SK-N-SH treated with all-trans-retinoic acid at 6 μM for 48 hours (cell line): ENCODE results near the gene ZNF254.

ENCODE experiments used
- ATAC-seq: fragments of 200-7000 bp; cut with Tn5 transposase; 3 replicates; pipeline ENCODE4 v1.9.1; 2020; ENCODE audit warnings: mild to moderate bottlenecking, moderate library complexity
- ARNTL ChIP-seq: fragments of 450-650 bp; formaldehyde crosslinking; IDR thresholded peaks from 2 replicates; pipeline ENCODE4 v1.5.0; 2020; ENCODE audit warnings: low read depth, mild to moderate bottlenecking, moderate library complexity, borderline replicate concordance
- BACH2 ChIP-seq: fragments of 250-450 bp; sonication (Bioruptor Pico); IDR thresholded peaks from 2 replicates; pipeline ENCODE4 v1.9.0; 2021; ENCODE audit warnings: mild to moderate bottlenecking, borderline replicate concordance
- CREB5 ChIP-seq: fragments of 250-450 bp; sonication (Bioruptor Pico); IDR thresholded peaks from 2 replicates; pipeline ENCODE4 v1.5.1; 2020; ENCODE audit warnings: low read depth, mild to moderate bottlenecking, moderate library complexity
- CSDC2 ChIP-seq: fragments of 250-450 bp; sonication (Bioruptor Pico); IDR thresholded peaks from 2 replicates; pipeline ENCODE4 v1.5.0; 2020; ENCODE audit warnings: mild to moderate bottlenecking, moderate library complexity
- ESRRG ChIP-seq: fragments of 250-450 bp; sonication (Bioruptor Pico); IDR thresholded peaks from 2 replicates; pipeline ENCODE4 v1.6.1; 2021; ENCODE audit warnings: mild to moderate bottlenecking
- GLIS3 ChIP-seq: fragments of 250-450 bp; sonication (Bioruptor Pico); IDR thresholded peaks from 2 replicates; pipeline ENCODE4 v1.5.0; 2020; ENCODE audit warnings: mild to moderate bottlenecking, moderate library complexity
- OSR1 ChIP-seq: fragments of 250-450 bp; sonication (Bioruptor Pico); IDR thresholded peaks from 2 replicates; pipeline ENCODE4 v1.8.0; 2022; ENCODE audit warnings: moderate library complexity, mild to moderate bottlenecking, inconsistent platforms
- PATZ1 ChIP-seq: fragments of 250-450 bp; sonication (Bioruptor Pico); IDR thresholded peaks from 2 replicates; pipeline ENCODE4 v1.8.0; 2020; ENCODE audit warnings: mild to moderate bottlenecking, moderate library complexity, borderline replicate concordance
- PPARA ChIP-seq: fragments of 250-450 bp; sonication (Bioruptor Pico); IDR thresholded peaks from 2 replicates; pipeline ENCODE4 v1.5.0; 2020; ENCODE audit warnings: mild to moderate bottlenecking, borderline replicate concordance
- RARB ChIP-seq: fragments of 250-450 bp; sonication (Bioruptor Pico); IDR thresholded peaks from 2 replicates; pipeline ENCODE4 v1.8.0; 2021; ENCODE audit warnings: mild to moderate bottlenecking, moderate library complexity
- SNAI2 ChIP-seq: fragments of 250-450 bp; sonication (Bioruptor Pico); IDR thresholded peaks from 2 replicates; pipeline ENCODE4 v1.5.0; 2020; ENCODE audit warnings: mild to moderate bottlenecking, moderate library complexity
- TOX ChIP-seq: fragments of 250-450 bp; sonication (Bioruptor Pico); IDR thresholded peaks from 2 replicates; pipeline ENCODE4 v1.8.0; 2021; ENCODE audit warnings: mild to moderate bottlenecking, moderate library complexity, borderline replicate concordance
- ZC3H10 ChIP-seq: fragments of 250-450 bp; sonication (Bioruptor Pico); IDR thresholded peaks from 2 replicates; pipeline ENCODE4 v1.5.1; 2021; ENCODE audit warnings: mild to moderate bottlenecking, moderate library complexity
- ZFP3 ChIP-seq: fragments of 250-450 bp; sonication (Bioruptor Pico); IDR thresholded peaks from 2 replicates; pipeline ENCODE4 v1.5.0; 2020; ENCODE audit warnings: mild to moderate bottlenecking, moderate library complexity
- ZNF565 ChIP-seq: fragments of 450-650 bp; formaldehyde crosslinking; conservative IDR thresholded peaks from 2 replicates; pipeline ENCODE4 v1.5.0; 2020; ENCODE audit warnings: low read depth, mild to moderate bottlenecking, moderate library complexity
- ZNF70 ChIP-seq: fragments of 450-650 bp; formaldehyde crosslinking; IDR thresholded peaks from 2 replicates; pipeline ENCODE4 v1.5.0; 2020; ENCODE audit warnings: mild to moderate bottlenecking, moderate library complexity
- ZNF8 ChIP-seq: fragments of 450-650 bp; formaldehyde crosslinking; IDR thresholded peaks from 2 replicates; pipeline ENCODE4 v1.5.0; 2020; ENCODE audit warnings: mild to moderate bottlenecking, moderate library complexity
- TF ChIP-seq, protein P1 (sequence below): fragments of 250-450 bp; sonication (Bioruptor Pico); IDR thresholded peaks from 2 replicates; pipeline ENCODE4 v1.8.0; 2021; ENCODE audit warnings: low read depth, mild to moderate bottlenecking, moderate library complexity, borderline replicate concordance
- TF ChIP-seq, protein P2 (sequence below): fragments of 250-450 bp; sonication (Bioruptor Pico); IDR thresholded peaks from 2 replicates; pipeline ENCODE4 v1.5.0; 2020; ENCODE audit warnings: mild to moderate bottlenecking, moderate library complexity
- TF ChIP-seq, protein P3 (sequence below): fragments of 250-450 bp; sonication (Bioruptor Pico); IDR thresholded peaks from 2 replicates; pipeline ENCODE4 v1.5.1; 2021; ENCODE audit warnings: mild to moderate bottlenecking, moderate library complexity

Gene ZNF254

DNA sequence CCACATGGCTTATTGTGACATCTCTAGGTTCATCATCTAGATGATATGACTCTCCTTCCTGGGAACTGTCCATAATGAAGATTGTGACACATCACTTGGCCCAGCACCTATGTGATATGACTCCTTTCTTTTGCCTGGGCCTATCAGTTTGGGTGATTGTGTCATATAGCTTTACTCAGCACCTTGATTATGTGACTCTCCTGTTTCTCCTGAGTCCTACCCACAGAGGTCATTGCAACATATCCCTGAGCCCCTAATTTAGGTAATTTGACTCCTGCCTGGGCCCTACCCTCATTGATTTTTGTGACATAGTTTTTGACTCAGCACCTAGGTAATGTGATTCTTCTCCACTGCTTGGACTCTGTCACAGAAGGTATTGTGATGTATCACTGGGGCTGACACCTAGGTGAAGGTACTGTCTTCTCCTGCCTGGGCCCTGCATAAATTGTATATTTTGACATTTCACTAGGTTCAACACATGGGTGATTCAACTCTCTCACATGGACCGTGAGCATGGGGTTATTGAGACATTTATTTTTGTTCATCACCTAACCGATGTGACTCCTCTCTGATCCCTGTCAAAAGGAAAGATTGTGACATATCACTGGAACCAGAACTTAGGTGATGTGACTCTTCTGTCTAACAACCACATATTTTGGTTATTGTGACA, 26.2 kb upstream of the ZNF254 start:
- ATAC-seq, result no peak
- TF ChIP-seq, protein P1, sequence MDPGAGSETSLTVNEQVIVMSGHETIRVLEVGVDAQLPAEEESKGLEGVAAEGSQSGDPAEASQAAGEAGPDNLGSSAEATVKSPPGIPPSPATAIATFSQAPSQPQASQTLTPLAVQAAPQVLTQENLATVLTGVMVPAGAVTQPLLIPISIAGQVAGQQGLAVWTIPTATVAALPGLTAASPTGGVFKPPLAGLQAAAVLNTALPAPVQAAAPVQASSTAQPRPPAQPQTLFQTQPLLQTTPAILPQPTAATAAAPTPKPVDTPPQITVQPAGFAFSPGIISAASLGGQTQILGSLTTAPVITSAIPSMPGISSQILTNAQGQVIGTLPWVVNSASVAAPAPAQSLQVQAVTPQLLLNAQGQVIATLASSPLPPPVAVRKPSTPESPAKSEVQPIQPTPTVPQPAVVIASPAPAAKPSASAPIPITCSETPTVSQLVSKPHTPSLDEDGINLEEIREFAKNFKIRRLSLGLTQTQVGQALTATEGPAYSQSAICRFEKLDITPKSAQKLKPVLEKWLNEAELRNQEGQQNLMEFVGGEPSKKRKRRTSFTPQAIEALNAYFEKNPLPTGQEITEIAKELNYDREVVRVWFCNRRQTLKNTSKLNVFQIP (CRISPR knock-in tag), result no peak
- TF ChIP-seq CREB5, result no peak
- no peak for TF ChIP-seq OSR1 (CRISPR knock-in tag)
- TF ChIP-seq RARB, result no peak
- TF ChIP-seq, protein P2, sequence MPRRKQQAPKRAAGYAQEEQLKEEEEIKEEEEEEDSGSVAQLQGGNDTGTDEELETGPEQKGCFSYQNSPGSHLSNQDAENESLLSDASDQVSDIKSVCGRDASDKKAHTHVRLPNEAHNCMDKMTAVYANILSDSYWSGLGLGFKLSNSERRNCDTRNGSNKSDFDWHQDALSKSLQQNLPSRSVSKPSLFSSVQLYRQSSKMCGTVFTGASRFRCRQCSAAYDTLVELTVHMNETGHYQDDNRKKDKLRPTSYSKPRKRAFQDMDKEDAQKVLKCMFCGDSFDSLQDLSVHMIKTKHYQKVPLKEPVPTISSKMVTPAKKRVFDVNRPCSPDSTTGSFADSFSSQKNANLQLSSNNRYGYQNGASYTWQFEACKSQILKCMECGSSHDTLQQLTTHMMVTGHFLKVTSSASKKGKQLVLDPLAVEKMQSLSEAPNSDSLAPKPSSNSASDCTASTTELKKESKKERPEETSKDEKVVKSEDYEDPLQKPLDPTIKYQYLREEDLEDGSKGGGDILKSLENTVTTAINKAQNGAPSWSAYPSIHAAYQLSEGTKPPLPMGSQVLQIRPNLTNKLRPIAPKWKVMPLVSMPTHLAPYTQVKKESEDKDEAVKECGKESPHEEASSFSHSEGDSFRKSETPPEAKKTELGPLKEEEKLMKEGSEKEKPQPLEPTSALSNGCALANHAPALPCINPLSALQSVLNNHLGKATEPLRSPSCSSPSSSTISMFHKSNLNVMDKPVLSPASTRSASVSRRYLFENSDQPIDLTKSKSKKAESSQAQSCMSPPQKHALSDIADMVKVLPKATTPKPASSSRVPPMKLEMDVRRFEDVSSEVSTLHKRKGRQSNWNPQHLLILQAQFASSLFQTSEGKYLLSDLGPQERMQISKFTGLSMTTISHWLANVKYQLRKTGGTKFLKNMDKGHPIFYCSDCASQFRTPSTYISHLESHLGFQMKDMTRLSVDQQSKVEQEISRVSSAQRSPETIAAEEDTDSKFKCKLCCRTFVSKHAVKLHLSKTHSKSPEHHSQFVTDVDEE (CRISPR knock-in tag), result no peak
- TF ChIP-seq ZFP3 (CRISPR knock-in tag), result no peak
- TF ChIP-seq PPARA (CRISPR knock-in tag), result no peak
- no peak for TF ChIP-seq ESRRG
- no peak for TF ChIP-seq PATZ1 (CRISPR knock-in tag)
- TF ChIP-seq ZNF8 (CRISPR knock-in tag), result no peak

DNA sequence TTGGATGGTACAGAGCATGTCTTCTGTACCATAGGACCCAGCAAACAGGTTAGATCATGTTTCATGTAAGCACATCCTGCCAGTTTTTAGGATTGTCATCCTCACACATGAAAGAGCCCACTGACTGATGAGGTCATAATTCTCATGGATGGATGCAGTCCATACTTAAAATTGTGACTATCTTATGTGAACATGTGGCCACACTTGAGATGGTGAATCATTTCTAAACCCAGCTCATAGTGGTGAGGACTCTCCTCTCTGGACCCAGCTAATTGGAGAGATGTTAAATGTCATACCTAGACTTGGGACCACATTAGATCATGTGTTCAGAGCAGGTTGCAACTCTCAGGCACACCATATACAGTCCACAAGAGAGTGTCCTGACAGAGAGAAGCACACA, 24.8 kb upstream of the ZNF254 start:
- TF ChIP-seq ESRRG (no peak), ZC3H10 (CRISPR knock-in tag) (no peak), SNAI2 (CRISPR knock-in tag) (no peak), CREB5 (no peak), TOX (CRISPR knock-in tag) (no peak), PATZ1 (CRISPR knock-in tag) (no peak), ZNF565 (no peak), CSDC2 (CRISPR knock-in tag) (no peak)
- TF ChIP-seq, protein P3, sequence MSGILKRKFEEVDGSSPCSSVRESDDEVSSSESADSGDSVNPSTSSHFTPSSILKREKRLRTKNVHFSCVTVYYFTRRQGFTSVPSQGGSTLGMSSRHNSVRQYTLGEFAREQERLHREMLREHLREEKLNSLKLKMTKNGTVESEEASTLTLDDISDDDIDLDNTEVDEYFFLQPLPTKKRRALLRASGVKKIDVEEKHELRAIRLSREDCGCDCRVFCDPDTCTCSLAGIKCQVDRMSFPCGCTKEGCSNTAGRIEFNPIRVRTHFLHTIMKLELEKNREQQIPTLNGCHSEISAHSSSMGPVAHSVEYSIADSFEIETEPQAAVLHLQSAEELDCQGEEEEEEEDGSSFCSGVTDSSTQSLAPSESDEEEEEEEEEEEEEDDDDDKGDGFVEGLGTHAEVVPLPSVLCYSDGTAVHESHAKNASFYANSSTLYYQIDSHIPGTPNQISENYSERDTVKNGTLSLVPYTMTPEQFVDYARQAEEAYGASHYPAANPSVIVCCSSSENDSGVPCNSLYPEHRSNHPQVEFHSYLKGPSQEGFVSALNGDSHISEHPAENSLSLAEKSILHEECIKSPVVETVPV (CRISPR knock-in tag), result no peak
- ATAC-seq, result no peak

DNA sequence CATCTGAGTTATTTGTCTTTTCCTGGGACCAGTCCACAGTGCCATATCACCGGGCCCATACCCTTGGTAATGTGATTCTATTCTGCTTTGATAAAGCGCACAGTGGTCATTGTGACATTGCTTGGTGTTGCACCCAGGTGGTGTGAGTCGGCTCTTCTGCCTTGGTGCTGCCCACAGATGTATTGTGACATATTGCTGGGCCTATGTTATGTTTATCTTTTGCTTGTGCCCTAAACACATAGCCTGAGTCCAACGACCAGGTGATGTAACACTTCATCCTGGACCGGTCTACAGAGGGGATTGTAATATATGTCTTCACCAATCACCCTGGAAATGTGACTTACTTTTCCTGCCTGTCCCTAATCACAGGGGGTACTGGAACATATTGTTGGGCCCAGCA, 23.7 kb upstream of the ZNF254 start:
- no peak; the same call in 2 of the 3 replicates for ATAC-seq
- TF ChIP-seq ARNTL (CRISPR knock-in tag), result no peak
- TF ChIP-seq ZNF70, result no peak
- TF ChIP-seq GLIS3, result no peak
- TF ChIP-seq, protein P2 (CRISPR knock-in tag), result no peak
- TF ChIP-seq BACH2 (CRISPR knock-in tag), result no peak
- TF ChIP-seq ZNF565, result no peak
- no peak for TF ChIP-seq ZNF8 (CRISPR knock-in tag)
- no peak for TF ChIP-seq SNAI2 (CRISPR knock-in tag)
- no peak for TF ChIP-seq ZC3H10 (CRISPR knock-in tag)
- no peak for TF ChIP-seq TOX (CRISPR knock-in tag)
- TF ChIP-seq ESRRG, result no peak
- TF ChIP-seq ZFP3 (CRISPR knock-in tag), result no peak
- TF ChIP-seq, all 23 proteins: peak for 0
